Placental epithelial cell (primary cell): Measurements from ENCODE around the gene PHF21A. TPM values are rescaled to one million over a fixed set of nuclear protein-coding genes. Genes with fewer than 3 reads are reported as not detected.

Experiments
- total RNA-seq: library from RNA; depleted of rRNA; stranded (reverse); fragments of >200 nt; gene quantifications from 2 replicates; pipeline ENCODE4 v1.2.3, GENCODE V29; 2012

The PHF21A gene
- 12.9 and 22.0 TPM in 2 replicates for total RNA-seq

DNA sequence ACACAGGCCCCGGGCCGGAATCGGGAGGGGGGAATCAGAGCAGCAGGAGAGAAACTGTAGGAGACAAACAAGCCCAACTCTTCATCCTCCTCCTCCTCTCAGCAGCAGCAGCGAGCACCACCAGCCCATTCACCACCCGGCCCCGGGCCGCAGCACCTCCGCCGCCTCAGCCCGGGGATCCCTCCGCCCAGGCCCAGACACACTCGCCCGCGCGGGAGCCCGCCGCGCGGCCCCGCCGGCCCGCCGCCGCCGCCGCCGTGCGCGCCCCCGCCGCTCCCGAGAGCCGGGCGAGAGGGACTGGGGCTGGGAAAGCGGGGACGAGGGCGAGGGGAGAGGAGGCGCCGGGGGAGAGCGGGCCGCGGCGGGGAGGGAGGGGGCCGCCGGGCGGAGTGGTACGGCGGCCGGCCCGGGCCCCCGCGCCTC lies at the start of gene PHF21A:
TSS of gene PHF21A (minus strand) at position 154 of the 423 bp plus-strand sequence. CDS start 37,235 bp downstream, outside the sequence.

DNA sequence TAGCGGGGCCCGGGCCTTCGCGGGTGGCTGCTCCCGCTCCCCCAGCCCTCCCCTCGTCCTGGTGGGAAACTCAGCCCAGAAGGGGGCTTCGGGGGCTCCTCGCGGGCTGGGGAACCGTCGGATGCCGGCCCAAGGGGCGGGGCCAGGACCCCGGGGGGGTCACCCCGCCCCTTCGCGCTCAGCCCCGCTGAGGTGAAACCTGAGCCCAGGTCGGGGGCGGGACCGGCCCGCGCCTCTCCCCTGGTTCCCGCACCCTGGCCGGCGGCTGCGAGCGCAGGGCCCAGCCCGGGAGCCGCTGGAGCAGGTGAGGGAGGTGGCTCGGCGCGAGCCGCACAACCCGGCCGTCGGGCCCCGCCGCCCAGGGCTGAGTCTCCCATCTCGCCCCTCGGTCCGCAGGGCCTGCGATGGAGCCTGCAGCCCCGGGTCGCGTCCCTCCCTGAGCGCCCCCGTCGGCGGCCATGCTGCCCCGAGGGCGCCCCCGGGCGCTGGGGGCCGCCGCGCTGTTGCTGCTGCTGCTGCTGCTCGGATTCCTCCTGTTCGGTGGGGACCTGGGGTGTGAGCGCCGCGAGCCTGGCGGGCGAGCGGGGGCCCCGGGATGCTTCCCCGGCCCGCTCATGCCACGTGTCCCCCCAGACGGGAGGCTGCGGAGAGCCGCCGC lies 198.7 kb downstream of the PHF21A start, which contains the start of gene LARGE2:
TSS of gene LARGE2 (plus strand) at position 232 of the 658 bp plus-strand sequence. CDS start at position 459, 227 bp downstream.

DNA sequence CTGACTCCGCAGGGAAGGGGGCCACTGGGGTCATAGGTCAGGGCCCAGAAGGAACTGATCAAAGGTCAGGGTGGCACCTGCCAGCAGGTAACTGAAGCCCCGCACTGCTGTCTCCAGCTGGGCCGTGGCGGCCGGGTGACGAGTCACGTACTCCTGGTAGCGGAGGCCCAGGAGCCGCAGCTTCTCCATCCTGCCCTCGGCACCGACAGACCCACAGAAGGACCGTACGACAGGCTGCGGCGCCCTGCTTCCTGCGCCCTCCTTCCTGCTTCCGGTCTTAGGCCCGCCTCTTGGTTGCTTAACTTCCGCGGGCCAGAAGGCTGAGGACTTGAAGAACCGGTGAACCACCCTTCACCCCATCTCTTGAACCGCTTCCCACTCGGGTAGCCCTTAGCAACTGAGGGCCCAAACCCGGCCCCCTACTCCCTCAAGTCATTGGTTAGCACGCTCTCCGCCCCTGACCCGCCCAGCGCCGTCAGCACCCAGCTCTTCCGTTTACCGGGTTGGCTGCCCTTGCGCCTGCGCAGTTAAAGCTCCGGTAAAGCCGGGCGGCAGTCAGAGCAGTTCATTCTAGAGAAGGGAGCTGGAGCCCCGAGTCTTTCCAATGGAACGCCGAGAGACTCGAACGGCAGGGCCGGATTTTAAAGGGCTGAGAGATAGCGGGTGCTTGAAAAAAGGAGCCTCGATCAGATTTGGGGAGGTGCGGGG lies 203.5 kb downstream of the PHF21A start, which contains the start of gene PEX16:
TSS of gene PEX16 (minus strand) at position 255 of the 708 bp plus-strand sequence. CDS start at position 189, 66 bp downstream.

DNA sequence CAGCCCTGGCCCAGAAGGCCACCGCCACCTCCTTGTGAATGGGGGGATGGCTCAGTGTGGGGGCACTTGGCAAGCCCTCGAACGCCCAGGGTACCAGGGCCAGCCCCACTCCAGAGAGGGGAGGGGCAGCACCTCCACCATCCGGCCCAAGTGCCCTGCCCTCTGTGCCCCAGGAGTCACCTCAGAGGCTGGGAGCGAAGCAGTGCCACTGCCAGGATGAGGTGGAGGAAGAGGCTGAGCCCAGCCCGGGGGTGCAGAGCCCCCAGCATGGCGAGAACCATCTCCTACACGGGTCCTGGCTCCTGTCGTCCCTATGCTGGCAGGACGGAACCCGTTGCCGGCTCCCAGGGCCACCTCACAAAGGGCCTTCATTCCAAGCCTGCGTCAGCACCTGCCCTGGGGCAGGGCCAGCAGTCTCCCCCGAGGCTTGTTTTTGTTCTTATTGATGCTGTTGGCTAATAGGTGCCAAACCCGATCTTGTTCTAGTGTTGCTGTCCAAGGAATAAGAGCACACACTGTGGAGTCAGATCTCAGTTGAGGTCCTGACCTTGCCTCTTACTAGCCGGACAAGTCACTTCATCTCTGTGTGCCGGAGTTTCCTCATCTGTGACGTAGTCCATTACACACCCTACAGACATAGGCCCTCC lies 214.2 kb downstream of the PHF21A start, which contains the start of gene FREY1:
TSS of gene FREY1 (minus strand) at position 307 of the 647 bp plus-strand sequence. CDS start at position 281, 26 bp downstream.

DNA sequence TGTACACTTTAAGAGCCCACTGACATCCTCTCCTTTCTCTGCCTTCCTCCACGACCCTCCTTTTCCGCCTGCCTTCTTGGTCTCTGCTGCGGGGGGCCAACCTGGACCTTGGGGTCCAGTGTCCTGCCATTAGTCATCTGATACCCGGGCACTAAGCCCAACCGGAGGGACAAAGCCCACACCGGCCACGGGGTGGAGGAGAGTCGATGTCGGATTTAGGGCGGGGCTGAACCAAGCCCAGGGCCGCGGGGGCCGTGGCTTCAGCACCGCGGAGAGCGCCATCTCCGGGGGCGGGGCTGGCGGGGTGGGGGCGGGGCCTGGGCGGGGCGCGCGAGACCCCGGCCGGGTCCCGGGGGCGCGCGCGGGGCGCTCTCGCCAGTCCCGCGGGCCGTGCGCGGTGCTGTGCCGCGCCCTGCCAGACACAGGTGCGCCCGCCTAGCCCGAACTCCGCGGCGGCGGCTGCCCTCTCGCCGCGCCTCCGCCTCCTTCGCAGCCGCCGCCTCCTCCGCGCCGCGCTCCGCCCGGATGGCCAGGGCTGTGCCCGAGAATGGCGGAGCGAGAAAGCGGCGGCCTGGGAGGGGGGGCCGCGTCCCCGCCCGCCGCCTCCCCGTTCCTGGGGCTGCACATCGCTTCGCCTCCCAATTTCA lies 235.9 kb downstream of the PHF21A start, which contains the start of gene MAPK8IP1:
TSS of gene MAPK8IP1 (plus strand) at position 378 of the 647 bp plus-strand sequence. CDS start at position 548, 170 bp downstream.

Other genes with a start within 250 kb of the PHF21A start
- gene MAPK8IP1, start 235.8 kb downstream of the PHF21A start, total RNA-seq: 3.9 and 4.4 TPM in 2 replicates
- 2.7 and 3.4 TPM in 2 replicates for gene FREY1, start 214.2 kb downstream of the PHF21A start, total RNA-seq
- gene PEX16, start 203.6 kb downstream of the PHF21A start, total RNA-seq: 32.6 and 36.3 TPM in 2 replicates
- under 0.01 and 0.22 TPM in 2 replicates for gene LARGE2, start 198.8 kb downstream of the PHF21A start, total RNA-seq
- gene CREB3L1, start 156.2 kb upstream of the PHF21A start, total RNA-seq: 46.0 and 51.4 TPM in 2 replicates
- 55.4 and 101 TPM in 2 replicates for gene DGKZ, start 226.0 kb upstream of the PHF21A start, total RNA-seq